PC-9 (cell line): ENCODE data around the gene IGSF22.

Source experiments
- CTCF ChIP-seq: fragments of 200-600 bp; sonication (generic); conservative IDR thresholded peaks from 2 replicates; pipeline ENCODE4 v1.6.1; 2017; ENCODE audit warnings: mixed run types, antibody characterized with exemption, mild to moderate bottlenecking, moderate library complexity
- EZH2 ChIP-seq: fragments of 200-600 bp; sonication (generic); IDR thresholded peaks from 2 replicates; pipeline ENCODE4 v1.8.0; 2017; ENCODE audit warnings: antibody characterized with exemption, low read depth

GRCh38 chr11:18703001-18703763, 22.8 kb downstream of the IGSF22 start:
- TF ChIP-seq CTCF = no peak
- TF ChIP-seq EZH2 = no peak
